COLO829 (cell line): ENCODE data around the gene GNLY.

ENCODE experiments used
- DNase-seq: peaks from one replicate; pipeline ENCODE4 v3.0.0; 2012; ENCODE audit warnings: low spot score

The GNLY gene

DNA sequence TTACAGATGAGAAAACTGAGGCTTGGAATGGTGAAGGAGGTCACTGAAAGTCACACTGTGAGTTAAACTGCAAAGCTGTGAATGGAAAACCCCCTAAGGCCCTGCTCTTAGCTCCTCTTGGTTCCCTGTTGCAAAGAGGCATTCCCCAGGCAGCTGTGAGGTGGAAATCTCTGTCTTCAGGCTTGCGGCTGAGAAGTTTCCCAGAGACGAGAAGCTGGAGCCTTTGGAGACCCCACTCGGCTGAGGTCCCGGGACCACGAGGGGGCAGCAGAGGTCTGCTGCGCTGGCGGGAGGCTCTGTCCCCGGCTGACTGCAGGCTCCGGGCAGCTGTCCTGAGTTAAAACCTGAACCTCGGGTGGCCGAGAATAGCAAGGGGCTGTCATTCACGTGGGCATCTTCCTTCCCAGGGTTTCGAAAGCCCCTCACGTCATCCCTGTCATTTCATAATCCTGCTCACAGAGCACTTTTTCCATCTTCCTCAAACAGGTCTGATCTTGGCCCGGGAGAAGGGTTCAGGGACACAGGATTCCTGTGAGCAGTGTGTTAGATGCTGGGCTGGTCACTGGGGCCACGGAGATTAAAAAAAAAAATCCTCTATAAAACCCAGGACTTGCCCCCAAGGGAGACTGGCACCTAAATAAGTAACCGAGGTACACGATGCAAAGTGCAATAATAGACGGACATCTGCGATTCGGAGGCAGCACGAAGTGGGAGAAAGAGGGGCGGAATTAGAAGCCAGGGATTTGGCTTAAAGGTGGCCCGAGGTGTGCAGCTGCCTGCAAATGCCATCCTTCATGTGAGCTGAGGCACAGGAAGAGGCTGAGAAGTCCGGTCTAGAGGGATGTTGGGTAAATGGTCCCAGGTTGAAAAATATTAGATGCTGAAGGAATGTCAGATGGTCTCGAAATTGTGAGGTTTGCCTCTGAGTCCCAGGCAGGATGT lies 35.0 kb downstream of the GNLY start:
- peak; percentile 76 for DNase-seq

DNA sequence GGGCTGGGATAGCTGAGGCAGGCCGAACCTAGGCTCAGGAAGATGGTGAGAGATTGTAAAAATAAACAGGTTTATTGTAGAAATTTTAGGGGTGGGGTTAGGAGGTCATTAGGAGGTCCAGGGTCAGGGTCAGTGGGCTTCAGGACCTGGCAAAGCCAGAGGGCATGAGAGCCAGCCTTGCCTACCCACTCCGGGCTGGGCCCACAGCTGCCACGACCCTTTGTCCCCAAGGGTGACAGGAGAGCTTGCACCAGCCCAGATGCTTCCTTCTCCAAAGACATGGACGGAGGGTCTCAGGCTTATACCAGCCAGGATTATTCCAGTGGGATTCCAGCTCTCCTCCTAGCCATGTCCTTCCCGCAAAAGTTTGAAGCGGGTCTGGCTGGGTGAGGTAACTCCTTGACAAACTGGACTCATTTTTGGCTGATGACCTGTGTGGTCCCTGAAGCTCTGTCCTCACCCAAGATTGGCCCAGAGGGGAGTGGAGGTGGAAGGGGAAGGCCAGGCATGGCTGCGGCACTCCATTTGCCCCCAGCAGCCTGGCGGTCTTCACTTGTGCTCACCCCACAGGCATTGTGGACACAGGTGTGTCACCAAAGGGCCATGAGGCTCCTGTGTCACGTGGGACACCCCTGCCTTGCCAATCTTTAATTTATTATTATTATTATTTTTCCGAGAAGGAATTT lies 35.8 kb downstream of the GNLY start:
- no peak for DNase-seq

DNA sequence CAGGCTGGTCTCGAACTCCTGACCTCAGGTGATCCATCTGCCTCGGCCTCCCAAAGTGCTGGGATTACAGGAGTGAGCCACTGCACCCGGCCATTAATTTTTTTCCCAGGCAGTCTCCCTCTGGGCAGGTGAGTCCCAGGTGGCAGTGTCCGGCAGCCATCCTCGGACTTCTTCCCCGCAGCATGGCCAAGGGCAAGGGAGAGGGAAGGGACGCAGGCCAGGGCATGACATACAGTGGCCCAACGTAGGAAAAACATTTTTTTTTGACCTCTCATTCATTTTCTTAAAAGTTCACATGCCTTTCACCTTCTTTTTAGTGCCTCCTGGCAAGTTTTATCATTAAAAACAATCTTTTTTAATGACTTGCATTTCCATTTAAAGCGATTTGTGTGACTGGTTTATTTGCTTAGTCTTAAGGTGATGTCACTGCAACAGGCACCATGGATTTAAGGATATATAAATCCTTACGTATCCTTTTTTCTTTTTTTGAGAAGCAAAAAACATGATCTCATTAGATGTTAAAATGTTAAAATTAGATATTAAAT lies 36.6 kb downstream of the GNLY start:
- no peak for DNase-seq

DNA sequence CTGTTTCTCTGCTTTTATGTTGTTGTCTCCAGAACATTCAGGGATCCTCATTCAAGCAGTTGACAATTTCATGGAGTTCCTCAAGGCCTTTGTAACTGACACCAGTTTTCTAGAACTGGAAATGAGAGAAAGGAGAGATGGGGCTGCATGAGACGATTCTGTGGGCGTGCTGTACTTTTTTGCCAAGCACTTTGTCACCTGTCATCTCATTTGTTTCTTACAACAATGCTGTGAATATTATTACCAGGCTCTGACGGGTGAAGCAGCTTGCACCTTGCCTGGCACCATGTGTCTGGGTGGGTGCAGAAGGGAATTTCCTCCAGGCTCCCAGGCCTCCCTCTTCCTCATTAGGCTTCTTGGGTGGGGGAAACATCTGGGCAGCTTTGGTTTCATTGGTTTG lies 37.4 kb downstream of the GNLY start:
- DNase-seq, result no peak

DNA sequence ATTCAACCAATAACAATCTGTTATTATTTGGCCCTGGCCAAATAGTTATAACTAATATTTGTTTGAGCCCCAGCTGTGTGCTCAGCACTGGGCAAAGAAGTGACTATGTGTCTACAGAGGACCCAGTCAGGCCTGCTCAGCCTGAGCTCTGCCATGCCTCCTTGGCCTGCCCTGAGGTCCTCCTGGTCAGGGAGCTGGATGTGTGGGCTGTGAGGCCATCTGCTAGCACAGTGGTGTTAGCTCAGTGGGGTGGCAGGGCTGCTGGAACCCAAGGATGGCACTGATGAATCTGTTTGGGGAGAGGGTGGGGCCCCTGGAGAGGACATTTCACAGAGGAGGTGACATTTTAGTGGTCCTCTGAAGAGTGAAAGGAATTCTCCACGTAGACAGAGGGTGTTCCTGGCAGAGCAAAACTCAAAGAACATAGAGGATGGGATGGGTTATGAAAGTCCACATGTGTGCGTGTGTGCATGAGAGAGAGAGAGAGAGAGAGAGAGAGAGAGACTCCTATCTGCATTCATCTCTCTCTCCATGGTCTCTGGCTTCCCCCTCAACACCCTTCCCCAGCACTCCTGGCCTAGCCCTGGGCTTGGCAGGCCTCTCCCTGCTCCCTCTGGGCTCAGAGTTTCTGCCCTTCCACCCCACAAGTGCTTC lies 38.4 kb downstream of the GNLY start:
- no peak for DNase-seq

DNA sequence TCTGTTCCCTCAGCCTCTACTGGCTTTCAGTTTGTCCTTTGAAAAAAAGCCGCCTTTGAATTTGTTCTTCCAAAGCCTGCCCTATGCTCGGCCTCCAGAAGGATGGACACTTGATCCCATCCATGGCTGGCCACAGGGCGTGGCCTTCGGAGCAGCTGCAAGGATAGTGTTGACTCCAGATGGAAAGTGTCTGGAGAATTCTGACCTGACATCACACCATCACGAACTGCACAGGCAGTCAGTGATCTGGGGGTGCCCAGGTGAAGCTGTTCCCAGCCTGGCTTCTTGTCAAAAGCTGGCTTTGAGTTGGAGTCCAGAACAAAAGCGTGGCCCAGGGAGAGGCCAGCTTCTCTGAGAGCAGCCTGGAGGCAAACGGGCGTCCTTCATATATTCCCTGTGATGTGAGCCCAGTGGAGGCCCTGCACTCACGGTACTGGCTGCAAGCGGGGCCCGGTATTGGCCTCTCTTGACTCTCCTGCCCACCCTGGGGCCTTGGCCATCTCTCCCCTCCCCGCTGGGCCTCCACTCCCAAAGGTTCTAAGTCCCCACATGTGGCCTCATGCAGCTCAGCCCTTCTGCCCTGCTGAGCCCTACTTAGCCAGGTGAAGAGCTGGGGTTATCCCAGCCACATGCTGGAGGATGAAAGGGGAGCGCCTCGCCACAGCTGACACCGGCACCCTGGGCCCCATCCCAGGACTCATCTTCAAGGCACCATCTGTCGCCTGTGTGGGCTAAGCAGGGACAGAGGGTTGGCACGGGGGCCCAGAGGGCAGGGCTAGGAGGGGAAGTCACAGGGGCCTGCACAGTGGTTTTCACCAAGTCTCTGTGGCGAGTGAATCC lies 39.2 kb downstream of the GNLY start:
- DNase-seq, result no peak

DNA sequence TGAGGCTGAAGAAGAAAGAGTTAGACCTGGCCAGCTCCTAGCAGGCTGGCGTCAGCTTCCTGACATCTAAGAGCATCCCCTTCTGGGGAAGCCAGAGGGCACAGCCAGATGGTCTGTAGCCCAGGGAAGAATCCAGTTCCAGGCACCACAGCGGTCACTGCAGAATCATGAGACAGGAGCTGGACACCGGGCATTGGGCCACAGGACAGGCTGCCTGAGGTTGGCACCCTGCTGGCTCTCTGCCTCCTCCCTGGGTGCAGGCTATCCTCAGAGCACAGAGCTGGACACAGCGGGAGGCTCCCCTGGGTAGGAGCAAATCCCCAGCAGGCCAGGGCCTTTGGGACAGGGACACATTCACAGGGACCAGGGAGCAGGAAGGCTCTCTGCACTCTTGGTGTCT lies 39.9 kb downstream of the GNLY start:
- no peak for DNase-seq

DNA sequence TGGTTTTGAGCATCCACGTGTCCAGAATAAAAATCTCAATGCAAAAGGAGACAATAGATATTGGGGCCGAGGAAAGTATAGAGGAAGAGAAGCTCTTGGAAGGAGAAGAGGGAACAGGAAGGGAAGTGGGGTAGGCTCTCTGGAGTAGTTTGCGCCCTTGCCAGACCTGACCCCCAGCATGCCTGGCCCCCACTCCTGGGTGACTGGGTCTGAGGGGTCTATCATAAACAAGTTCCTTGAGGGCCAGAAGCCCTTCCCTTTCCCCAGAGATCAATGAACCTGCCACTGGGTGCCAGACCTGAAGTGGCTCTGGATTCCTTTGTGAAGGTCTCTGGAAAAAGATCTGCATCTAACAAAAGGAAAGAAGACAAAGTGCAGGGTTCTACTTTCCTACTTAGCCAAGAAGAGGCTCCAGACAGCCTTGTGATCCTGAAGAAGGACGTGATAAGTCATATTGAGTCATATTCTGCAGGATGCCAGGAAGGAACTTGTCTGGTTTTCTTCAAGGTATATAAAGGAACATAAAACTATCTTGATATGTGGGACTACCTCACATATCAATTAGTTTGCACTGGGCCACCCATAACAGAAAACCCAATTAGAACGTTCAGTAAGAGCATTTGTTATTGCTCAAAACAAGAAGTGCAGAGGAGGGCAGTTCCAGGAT lies 40.9 kb downstream of the GNLY start:
- DNase-seq, result no peak

DNA sequence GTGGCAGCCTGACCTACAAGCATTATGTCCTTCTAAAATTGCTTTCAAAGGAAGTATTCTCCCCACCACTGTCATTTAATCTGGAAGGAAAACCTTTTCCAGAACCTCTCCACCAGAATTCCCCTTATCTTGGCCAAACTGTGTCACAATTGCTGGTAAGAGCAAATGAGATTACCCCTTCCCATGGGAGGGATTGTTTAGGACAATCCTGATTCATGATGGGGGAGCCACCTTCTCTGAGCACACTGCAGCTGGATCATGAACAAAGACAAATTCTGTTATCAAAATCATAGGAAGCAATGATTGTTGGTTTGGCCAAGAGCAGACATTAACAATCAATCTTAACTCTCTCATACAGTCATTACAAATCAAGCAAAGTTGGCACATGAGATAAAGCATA lies 41.5 kb downstream of the GNLY start:
- no peak for DNase-seq

DNA sequence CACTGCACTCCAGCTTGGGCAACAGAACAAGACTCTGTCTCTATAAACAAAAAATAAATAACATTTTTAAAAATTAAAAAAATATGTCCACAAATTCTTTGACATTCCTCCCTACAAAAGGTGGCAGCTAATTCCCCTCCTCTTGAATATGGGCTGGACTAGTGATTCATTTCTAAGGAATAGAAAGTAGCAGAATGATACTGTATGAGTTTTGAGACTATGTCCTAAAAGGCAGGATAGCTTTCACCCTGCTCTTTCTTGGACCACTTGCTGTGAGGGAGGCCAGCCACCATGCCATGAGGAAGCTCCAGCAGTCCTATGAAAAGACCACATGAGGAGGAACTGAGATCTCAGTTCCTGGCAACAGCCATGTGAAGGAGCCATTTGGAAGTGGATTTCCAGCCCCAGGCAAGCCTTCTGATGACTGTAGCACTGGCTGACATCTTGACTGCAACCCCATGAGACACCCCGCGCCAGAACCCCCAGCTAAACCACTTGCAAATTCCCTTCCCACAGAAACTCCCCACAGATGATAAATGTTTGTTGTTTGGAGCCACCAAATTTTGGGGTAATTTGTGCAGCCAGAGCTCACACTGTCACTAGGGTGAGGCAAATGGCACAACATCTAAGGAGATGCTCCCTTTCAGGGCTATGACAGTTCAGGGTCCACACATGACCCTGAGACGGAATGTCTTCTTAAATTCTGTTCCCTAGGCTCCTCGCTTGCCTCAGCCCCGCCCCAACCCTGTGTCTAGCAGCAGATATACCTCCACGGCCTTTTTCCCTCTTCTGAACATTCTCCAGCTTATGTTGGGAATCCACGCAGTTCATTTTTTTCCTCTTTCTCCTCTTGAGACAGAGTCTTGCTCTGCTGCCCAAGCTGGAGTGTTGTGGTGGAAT lies 42.5 kb downstream of the GNLY start:
- no peak for DNase-seq

DNA sequence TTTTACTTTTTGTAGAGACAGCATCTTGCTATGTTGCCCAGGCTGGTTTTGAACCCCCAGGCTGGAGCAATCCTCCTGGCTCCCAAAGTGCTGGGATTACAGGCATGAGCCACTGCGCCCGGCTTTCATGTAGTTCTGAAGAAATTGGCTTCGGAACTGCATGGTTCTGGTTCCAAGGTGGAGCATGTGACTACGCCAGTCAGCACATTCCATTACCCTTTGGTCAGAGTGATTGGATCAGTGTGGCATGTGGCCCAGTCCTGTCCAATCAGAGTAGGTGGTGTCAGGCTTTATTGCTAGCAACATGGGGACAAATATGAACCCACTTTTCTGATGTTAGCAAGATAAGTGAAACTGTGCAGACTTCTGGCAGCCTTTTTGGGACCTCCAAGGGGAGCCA lies 43.3 kb downstream of the GNLY start:
- no peak for DNase-seq

DNA sequence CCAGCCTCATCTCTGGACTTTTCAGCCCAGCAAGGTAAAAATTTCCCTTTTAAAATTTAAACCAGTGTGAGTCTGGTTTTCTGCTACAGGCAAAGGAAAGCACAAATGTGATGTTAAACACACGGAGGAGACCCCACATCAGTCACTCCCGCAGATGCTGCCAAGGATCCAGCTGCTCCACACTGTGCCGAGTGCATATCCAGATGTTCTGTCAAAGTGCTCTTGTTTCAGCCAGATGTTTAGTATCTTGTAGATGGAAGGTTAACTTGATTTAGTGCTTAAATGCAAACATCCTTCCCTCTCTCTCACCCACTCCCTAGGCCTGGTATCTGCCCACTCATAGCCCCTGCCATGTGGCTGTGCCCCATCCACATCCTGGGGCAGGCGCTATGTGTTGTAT lies 43.8 kb downstream of the GNLY start:
- no peak for DNase-seq

DNA sequence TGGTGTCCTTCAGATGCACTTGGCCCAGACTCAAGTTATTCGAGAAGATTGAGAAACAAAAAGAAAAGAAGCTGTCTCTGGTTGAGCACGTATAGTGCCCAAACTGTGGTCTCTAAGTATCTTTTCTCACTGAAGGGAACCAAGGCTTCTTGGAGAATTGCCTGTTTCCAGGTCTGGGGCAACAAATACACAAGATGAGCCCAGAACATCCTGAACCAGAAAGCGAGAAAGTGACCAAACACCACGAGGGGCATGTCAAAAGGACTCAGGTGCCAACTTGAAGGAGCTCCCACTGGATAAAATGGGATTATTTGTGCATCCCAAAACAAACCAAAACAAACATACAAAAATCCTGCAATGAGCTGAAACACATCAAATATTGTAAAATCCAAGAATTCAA lies 46.0 kb downstream of the GNLY start:
- DNase-seq, result no peak

DNA sequence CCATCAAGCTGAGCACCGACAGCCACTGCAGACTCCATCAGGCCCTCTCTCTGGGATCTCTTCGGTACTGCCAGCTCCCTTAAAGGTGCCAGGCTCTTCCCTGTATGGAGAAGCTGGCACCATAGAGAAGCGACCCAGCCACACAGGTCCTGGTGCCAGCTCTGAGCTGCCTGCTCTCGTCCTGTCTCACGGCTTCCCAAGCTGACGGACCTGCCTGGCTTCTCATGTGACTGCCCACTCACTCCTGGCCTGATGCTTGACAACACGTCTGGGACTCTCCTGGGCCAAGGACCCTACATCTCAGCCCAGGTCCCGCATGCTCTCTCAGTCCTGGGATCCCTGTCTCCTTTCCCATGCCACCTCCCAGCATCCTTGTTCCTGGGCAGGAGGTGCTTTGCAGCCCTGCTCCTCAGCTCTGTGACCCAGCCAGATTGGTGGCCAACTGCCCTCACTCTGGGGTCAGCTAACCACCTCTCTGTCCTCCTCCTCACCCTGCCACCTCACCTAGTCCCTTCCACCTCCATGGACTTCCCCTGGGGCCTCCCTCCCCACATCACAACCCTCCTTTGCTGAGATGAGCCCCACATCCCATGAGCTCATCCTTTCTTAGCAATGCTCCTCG lies 47.2 kb downstream of the GNLY start:
- no peak for DNase-seq

DNA sequence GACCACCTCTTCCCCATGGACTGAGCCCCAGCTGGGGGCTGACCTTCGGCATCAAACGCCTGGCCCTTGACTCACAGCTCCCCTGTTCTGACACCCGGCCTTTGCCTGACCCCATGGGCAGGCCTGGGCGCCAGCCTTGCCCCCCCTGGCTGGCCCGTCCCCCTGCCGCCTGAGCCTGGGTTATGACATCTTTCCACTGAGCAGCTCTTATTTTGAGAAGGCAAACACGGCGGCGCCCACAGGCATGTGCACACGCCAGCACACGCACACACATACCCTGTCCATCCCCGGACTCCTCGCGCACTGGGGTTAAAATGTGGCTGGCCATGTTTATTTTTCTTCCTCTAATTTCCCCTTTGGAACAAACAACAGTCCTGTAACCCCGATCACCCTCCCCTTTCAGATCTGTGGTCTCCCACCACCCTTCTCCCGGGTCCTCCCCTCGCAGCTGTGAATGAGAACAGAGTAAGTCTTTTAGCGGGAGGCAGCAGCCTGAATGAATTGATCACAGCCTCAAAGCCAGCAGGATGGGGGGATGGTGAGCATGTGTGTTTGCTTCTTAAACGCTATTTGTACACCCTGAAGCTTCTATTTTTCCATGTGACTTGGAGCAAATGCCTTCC lies 47.8 kb downstream of the GNLY start:
- peak; percentile 72 for DNase-seq

DNA sequence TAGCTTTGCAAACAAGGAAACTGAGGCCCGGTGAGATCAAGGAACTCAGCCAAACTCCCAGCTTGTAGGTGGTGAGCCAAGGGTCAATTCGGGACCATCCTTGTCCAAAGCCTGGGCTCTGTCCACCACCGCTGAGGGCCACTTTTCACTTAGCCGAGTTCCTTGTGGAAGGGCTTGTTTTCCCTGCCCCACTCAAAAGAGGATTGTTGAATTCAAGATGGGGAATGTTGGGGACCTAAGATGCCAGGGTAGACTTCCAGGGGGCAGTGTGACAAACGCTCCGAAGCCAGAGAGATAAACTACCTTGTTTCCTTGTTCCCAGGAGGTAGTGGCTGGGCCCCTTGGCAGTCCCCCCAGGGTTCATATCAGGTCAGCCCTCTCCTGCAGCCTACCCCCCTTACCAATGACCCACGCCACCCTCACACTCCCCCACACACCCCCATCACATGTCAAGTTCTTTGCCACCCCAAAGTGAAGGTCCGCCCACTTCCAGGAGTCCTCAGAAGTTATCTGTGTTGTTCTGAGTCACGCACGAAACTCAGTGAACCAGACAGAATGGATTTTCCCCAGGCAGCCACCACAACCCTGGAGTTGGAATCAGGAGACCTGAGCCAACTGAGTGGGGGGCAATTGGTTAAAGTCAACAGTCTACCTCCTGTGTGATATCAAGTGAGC lies 49.3 kb downstream of the GNLY start:
- DNase-seq, result no peak

DNA sequence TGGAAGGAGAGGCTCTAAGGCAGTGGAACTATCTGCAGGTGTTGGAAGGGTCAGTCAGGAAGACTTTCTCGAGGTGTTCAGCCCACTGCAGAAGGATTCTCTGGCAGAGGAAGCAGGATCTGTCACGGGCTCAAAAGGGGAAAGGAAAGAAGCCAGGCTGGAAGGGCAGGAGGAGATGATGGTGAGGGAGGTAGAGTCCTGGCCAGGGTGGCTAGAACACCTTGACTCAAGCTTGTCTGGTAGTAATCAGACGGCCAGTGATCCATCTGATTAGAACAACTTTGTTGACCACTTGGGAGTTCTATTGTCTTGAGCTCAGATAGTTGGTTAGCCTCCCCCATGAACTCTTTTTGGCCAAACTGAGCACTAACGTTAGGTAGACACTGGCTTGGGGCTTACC lies 49.9 kb downstream of the GNLY start:
- DNase-seq, result no peak

DNA sequence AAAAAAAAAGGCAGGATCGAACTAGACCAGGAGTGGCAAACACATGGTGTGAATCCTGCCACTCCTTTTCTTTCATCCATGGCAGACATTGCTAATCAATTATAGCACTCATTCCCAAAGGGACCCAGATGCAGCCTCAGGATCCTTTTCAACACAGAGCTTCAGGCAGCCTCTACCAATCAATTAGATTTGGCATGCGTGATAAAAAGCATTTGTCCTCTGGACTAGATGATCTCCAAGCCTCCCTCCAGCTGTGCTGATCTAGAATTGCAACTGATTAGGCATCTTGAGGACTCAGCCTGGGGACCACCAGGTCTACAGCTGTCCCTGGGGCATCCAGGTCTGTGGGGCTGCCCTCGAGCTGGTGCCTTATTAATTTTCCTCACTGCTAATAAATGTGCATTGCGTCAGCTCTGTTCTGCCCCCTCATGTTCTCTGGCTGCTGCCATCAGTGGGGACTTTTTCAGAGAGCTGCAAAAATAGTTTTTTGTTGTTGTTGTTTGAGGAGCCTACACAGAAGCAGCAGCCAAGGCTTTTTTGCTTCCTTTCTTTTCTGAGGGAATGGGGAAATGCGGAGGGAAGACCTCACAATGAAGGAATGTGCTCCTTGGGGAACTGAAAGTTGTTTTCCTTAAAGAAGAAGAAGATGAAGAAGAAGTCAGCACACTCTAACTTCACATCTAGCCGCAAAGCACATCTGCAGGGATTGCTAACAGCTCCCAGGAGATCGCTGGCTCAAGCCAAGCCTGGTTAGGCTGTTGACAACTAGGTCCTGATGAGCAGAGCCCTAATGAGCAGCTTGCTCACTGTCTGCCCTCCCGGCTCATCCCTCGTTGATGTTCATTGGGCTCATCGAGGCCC lies 50.8 kb downstream of the GNLY start:
- DNase-seq, result no peak
